KBM-7 (cell line): Measurements from ENCODE around the gene GOLGA6L10.
"Not testable (repeated sequence)": the region's sequence is repeated elsewhere in the genome, so short reads cannot be mapped to it uniquely, and the experiment has no call there.

ENCODE experiments used
- DNase-seq: peaks from one replicate; pipeline ENCODE4 v3.0.0-alpha.2; 2015
- in situ Hi-C: fragments of 300-500 bp; cut with MboI; formaldehyde crosslinking; loops from 2 replicates; pipeline ENCODE4 v1.14.3; 2020; ENCODE audit warnings: low sequenced_read_pairs, low pct_unique_long_range_greater_than_20kb, mixed read lengths

GOLGA6L10 gene

DNA sequence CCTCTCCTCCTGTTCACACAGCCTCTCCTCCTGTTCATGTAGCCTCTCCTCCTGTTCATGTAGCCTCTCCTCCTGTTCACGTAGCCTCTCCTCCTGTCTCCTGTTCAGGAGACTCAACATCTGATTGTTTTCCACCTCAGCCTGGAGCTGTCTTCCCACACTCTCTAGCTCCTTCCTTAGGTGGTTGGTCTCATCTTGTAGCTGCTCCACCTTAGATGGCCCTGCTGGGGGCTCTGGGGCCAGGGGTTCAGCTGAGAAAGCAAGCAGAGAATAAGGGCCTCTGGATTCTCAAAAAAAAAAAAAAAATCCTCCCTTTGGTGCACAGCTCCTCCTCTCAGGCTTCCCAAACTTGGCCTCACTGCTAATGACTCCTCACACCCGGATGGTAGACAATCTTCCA, 4.1 kb downstream of the GOLGA6L10 start:
- in situ Hi-C loops, result not testable (repeated sequence)

DNA sequence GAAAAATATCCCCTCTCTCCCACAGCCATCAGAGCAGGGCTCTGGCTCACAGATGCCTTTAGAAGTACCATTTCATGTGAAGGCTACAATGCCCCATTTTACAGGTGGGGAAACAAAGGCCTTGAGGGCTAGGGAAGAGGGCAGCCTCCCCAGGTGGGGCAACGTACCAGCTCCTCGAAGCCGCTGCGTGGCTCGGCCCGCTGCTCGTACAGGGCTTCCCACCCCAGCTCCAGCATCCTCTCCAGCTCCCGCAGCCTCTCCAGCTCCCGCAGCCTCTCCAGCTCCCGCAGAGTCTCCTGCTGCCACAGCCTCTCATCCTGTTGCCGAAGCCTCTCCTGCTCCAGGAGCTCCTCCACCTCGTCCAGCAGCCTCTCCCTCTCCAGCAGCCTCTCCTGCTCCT, 4.9 kb downstream of the GOLGA6L10 start:
- in situ Hi-C loops, DNase-seq: not testable (repeated sequence)

More for the DNA sequence above, 4.1 kb downstream of the GOLGA6L10 start:
- DNase-seq, result not testable (repeated sequence)

DNA sequence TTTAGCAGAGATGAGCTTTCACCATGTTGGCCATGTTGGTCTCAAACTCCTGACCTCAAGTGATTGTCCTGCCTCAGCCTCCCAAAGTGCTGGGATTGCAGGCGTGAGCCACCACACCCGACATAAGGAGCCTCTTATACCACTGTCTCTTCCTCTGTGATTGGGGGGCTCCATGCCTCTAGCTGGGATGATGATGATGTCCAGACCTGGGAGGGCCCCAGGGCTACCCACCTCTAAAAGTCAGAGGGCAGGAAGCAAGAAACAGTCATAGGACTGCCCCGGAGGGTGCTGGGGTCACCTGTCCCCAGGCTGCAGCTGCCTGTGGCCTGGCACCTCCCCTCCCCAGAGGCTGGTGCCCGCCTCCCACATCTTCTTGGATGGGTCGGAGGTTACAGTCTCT, 5.4 kb downstream of the GOLGA6L10 start:
- DNase-seq, in situ Hi-C loops: not testable (repeated sequence)

DNA sequence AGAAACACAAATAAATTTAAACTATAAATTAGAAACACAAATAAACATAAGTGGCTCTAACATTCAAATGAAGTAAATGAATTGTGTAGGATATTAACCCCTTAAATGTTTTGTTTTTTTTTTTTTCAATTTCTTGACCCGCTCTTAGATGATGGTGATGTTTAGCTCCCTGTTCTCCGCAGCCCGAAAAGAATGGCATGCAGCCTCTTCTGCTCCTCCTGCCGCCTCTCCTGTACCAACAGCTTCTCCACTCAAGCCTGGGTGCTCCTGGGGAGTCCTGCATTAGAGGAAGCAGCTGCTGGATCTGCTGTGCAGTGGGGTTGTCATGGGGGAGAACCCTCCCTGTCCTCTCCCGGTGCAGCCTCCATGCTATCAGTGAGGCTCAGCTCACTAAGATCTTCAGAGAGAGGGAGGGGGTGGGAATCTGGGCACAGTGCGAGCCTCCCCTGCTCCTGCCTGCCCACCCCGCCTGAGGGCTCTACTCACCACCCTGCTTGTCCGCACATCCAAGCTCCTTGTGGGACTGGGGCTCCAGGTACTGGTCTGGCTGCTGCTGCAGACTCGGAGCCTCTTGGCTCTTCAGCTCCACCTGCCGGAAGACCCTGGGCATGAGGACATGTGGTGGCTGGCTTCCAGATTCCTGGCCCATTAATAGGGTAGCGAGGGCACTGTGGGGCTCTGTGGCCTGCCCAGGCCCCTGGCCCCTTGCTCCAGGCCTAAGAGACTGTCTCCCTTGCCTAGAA, 6.5 kb downstream of the GOLGA6L10 start:
- in situ Hi-C loops, DNase-seq: not testable (repeated sequence)

DNA sequence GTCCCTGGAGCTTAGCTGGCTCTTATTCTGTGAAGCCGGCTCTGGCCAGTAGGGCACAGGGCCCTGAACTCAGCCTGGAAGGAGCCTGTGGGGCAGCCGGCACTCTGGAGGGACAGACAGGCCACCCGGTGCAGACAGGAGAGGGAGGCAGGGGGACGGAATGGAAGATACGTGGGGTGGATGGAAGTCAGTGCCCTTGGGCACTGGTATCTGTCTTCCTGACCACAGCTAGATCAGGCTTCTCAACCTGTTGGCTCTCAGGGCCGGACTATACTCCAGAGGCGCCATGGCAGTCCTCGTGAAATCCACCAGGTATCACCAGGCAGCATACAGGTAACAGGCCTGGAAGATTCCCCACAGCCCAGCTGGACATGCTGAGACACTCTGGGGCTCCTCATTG, 10.7 kb downstream of the GOLGA6L10 start:
- in situ Hi-C loops, DNase-seq: not testable (repeated sequence)

DNA sequence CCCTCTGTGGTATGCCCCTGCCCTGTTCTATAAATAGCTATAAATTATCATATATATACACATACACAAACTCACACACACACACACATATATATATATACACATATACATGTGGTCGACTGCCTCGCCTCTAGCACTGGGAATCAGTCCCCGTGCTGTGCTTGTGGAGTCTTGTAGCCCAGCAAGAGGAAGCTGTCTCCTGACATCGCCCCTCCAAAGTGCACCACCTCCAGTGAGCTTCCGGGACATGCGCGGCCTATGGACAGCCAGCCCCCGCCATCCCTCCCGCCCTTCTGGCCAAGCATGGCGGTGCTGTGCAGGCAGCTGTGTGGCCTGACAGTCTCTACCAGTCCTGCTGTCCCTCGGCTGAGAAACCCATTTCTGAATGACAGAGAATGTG, 11.2 kb downstream of the GOLGA6L10 start:
- in situ Hi-C loops, DNase-seq: not testable (repeated sequence)

DNA sequence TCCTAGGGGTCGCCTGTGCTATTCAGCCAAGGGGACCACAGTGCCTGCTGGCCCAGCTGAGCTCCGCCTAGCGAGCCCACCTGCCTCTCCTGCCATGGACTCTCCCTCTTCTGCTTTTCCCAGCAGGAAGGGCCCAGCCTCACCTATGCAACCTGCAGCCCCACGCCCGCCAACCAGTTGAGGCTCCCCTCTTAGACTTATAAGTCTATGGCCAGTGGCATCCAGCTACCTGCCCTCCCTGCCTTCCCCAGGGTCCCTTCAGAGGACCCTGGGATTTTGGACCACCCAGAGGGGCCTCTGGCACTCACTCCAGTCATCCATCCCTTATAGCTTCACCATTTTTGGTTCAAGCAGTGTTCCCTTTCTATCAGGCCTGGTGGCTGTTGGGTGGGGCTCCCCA, 12.2 kb downstream of the GOLGA6L10 start:
- in situ Hi-C loops, DNase-seq: not testable (repeated sequence)

DNA sequence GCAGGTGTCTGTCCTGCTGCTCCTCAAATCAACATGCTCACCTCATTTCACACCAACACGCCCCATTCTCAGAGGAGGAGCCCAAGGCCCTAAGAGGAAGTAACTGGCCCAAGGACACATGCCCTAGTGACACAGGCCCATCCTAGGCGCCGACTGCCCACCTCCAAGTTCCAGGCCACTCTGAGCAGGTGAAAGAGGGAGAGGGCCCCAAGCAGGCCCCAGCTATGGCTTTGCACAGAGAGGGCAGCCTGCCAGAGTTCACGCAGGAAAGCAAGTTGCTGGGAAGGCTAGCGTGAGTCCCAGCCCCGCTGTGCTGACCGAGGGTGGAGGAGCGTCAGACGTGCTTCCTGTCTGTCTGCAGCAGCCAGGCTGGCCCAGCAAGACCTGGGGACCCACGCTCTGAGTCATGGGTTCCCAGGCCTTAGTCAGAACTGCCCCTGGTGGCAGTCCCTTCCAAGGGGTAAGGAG, 13.1 kb downstream of the GOLGA6L10 start:
- in situ Hi-C loops, result not testable (repeated sequence)
- peak; percentile 35 for DNase-seq

DNA sequence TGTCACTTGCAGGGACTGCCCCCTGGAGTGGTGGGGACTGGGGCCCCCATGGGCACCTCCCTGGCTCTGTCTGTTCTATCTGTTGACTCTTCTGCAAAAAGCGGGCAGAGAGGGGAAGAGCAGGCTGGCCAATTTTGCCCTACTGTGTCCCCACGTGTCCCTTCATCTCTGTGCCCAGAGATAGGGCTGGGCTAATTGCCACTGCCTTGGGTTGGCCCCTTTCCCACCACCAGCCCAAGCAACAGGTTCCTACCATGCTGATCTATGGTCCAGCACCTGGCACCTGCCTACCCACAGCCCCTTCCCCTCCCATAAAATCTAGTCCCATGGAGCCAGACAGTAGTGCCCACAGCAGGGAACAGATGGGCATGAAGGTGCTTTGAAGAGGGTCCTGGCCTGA, 14.3 kb downstream of the GOLGA6L10 start:
- in situ Hi-C loops, DNase-seq: not testable (repeated sequence)

DNA sequence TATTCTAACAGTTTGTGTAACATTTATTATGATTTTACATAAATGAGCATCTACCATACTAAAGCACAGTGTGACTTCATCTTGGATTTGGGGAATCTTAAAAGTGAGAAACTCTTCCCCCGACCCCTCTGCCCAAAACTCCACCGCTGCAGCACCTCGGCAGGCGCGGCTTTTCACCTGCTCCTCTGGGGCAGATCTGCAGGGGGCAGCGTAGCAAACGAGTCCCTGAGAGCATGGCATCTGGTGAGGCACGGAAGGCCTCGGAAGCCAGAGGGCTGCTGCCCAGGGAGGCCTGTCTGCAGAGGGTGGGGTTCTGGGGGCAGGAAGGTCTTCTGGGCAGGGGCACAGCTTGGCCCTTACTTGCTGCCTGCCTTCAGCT, 14.7 kb downstream of the GOLGA6L10 start:
- in situ Hi-C loops, DNase-seq: not testable (repeated sequence)

DNA sequence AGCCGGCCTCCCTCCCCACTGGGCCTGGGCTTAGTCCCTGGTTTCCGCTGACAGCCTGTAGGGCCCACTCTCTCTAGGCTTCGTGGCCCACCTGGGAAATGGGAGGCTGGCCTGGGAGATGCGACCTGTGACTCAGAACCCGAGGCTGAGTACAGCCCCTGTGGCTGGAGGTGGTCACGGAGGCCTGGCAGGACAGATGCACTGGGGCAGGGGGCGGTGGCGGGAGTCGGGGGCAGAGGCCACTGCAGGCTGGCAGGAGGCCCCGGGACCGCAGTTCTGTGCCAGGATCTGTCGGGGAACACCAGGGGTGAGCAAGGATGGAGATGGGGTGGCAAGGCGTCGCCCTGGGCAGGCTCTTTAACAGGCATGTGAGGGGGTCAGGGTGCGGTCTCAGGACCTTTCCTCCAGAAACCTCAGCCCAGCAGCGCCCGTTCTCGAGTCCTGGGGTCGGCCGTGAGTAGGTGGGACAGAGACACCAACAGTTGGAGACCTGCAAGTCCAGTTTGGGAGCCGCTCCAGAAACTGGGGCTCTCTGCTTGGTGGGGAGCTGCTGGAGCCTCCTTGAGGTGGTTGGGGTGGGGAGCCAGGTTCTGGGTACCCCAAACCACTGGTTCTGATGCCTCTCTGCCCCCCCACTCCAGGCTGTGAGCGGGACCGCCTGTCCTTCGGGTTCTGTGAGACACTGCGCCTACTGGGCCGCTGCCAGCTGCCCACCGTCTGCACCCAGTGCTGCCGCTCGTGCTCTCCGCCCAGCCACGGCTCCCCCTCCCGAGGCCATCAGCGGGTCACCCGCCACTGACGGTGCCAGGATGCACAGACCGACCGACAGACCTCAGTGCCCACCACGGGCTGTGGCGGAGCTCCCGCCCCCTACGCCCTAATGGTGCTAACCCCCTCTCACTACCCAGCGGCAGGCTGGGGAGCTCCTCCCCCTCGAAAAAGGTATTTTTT, 15.4 kb downstream of the GOLGA6L10 start:
- in situ Hi-C loops, result not testable (repeated sequence)

DNA sequence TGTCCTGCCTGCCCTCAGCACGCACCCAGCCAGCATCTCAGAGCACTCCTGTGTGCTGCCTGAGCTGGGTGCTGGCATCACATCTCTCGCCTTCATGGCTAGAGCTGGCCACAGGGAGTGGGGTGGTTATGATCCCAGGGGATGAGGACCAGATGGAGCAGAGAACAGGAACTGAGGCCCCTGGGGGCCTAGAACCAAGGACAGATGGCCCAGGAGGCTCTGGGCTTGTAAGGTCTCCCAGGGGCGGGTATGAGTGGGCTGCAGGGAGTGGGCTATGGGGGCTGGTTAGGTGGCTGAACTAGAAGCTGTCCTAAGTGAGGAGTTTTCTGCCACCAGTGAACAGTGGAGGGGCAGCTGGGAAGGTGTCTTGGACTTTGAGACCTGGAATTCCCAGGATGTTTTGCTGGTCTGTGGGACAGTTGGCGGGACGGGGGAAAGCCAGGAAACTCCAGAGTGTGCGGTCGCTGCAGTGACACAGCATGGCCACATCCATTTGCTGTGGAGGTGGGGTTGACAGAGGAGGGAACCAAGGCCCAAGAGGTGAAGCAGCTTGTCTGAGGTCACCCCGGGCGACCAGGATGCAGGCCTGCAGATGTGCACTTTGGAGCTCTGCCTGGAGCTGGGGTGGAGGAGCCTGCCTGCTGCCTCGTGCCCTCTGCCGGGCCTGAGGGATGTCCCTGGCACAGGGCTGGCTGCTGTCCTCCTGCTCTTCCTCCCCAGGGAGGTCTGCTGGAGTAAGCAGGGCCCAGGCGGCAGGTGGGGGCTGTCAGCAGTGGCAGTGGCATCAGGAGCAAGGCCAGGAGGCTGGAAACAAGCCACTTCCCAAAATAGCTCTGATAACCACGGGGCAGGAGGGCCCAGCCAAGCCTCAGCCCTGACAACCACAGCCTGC, 16.3 kb downstream of the GOLGA6L10 start:
- in situ Hi-C loops, DNase-seq: not testable (repeated sequence)

More for the DNA sequence above, 15.4 kb downstream of the GOLGA6L10 start:
- not testable (repeated sequence) for DNase-seq

DNA sequence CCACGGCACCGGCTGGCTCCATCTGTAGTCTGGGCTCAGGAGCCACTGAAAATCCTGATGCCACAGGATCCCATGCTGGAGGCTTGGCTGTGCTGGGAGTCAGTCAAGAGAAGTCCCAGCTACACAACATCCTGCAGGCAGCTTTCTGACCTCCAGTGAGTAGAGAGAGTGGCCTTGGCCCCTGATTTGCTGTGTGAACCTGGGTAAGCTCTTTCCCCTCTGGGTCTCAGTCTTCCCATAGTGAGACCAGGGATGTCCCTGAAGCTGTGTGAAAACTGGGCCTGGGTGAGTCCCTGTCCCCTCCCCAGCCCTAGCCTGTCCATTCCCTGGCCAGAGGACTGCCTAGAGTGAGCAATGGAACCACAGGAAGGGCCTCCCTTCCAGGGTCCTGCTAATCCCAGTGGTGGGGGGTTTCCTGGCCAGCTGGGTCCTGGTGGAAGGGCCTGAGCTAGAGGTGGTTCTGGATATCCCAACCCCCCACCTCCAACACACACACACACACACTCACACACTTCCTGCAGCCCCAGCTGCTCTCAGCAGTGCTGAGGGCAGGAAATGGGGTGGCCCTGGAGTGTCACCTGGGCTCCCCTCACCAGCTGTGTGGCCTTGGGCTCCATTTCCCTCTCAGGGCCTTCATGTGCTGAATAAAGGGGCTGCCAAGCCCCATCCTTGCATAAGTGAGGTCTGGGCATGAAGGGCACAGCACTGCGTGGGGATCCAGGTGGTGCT, 17.5 kb downstream of the GOLGA6L10 start:
- DNase-seq, in situ Hi-C loops: not testable (repeated sequence)

DNA sequence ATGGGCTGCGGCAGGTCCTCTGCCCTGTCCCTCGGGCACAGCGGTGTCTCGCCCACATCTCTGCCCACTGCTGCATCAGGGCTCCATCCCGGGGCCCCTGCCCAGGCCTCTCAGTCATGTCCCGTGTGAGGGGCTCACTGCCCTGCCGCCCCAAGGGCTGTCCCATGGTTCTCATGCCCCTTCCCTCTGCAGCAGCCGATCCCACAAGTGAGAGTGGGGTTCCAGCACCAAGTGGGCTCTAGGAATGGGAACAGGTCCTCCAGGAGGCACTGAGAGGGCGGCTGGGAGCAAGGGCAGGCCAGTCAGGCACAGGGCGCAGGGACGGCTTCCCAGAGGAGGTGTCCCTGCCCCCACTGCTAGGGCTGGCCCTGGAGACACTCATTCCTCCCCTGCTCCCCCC, 18.4 kb downstream of the GOLGA6L10 start:
- DNase-seq, in situ Hi-C loops: not testable (repeated sequence)

DNA sequence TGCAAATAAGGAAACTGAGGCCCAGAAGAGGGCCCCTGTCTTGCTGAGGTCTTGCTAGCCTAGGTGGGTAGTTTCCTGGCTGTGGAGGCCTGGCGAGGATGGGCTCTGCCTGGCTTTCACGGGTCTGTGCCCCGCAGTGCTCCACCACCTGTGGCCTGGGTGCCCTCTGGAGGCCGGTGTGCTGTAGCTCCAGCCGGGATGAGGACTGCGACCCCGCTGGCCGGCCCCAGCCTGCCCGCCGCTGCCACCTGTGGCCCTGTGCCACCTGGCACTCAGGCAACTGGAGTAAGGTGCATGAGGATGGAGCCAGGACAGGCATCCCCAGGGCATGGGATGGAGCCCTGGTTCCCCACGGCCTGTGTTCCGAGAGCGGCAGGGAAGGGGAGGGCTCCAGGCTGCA, 20.2 kb downstream of the GOLGA6L10 start:
- in situ Hi-C loops, result not testable (repeated sequence)

DNA sequence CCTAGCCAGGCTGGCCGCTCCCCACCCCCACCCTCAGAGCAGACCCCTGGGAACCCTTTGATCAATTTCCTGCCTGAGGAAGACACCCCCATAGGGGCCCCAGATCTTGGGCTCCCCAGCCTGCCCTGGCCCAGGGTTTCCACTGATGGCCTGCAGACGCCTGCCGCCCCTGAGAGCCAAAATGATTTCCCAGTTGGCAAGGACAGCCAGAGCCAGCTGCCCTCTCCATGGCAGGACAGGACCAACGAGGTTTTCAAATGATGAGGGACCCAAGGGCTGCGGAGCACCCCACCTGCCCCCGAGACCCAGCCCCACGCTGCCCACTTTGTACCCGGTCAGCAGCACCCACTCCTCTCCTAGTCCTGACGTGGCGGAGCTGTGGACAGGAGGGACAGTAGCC, 21.9 kb downstream of the GOLGA6L10 start:
- DNase-seq, in situ Hi-C loops: not testable (repeated sequence)

More for the DNA sequence above, 20.2 kb downstream of the GOLGA6L10 start:
- DNase-seq, result not testable (repeated sequence)

DNA sequence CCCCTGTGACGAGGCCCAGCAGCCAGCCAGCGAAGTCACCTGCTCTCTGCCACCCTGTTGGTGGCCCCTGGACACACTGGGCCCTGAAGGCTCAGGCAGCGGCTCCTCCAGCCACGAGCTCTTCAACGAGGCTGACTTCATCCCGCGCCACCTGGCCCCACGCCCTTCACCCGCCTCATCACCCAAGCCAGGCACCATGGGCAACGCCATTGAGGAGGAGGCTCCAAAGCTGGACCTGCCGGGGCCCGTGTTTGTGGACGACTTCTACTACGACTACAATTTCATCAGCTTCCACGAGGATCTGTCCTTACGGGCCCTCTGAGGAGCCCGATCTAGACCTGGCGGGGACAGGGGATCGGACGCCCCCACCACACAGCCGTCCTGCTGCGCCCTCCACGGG, 22.4 kb downstream of the GOLGA6L10 start:
- in situ Hi-C loops, DNase-seq: not testable (repeated sequence)

DNA sequence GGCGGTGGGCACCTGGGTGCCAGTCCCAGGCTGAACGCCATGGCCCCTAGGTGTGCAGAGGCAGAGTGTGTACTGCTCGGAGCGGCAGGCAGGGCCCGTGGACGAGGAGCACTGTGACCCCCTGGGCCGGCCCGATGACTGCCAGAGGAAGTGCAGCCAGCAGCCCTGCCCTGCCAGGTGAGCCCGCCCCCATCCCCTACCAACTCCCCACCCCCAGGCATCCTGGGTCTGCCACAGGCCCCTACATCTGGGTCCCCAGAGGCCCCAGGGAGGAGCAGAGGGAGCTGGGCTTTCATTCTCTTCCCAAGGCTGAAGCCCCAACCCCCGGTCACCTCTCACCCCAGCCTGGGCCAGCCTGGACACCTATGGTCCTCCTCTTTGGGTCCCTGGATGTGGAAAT, 23.6 kb downstream of the GOLGA6L10 start:
- DNase-seq, in situ Hi-C loops: not testable (repeated sequence)
